Caco-2 (cell line): ENCODE data around the gene TFR2. TPM values are rescaled to one million over a fixed set of nuclear protein-coding genes. Genes with fewer than 3 reads are reported as not detected.

ENCODE experiments used
- BruUV-seq: library from RNA; stranded (reverse); fragments of 400-500 nt; replicated peaks from 2 replicates; lab custom pipeline; 2021; lab: Mats Ljungman, UMichigan
- CTCF ChIA-PET: fragments of 300-600 bp; sonication (Branson Sonifier 250); formaldehyde crosslinking; loops from one replicate; lab custom pipeline; 2022; ENCODE audit warnings: antibody characterized with exemption; lab: Charles Lee
- POLR2A ChIA-PET: fragments of 300-600 bp; sonication (Branson Sonifier 250); formaldehyde crosslinking; loops from one replicate; lab custom pipeline; 2022; ENCODE audit warnings: antibody characterized with exemption; lab: Charles Lee
- DNase-seq, 2 experiments: peaks; one replicate each; pipeline versions ENCODE4 v3.0.0 to v3.0.0-alpha.2; 2020 to 2022
- H3K27me3 ChIP-seq: replicated peaks from 2 replicates; pipeline ENCODE4 v1.6.0; 2011; ENCODE audit warnings: low read length; ENCODE audit not compliant: control insufficient read depth, insufficient read depth
- H3K36me3 ChIP-seq: 2 replicates; pipeline ENCODE4 v1.5.1; 2011; ENCODE audit warnings: low read length; ENCODE audit not compliant: control insufficient read depth, insufficient read depth
- H3K4me1 ChIP-seq: fragments of 250-450 bp; sonication (Bioruptor Pico); 2 replicates; pipeline ENCODE4 v1.5.1; 2020; ENCODE audit warnings: mild to moderate bottlenecking
- H3K4me3 ChIP-seq: 2 replicates; pipeline ENCODE4 v1.5.1; 2011; ENCODE audit warnings: low read depth, mild to moderate bottlenecking, control low read depth, low read length
- H3K9me3 ChIP-seq: fragments of 250-450 bp; sonication (Bioruptor Pico); 2 replicates; pipeline ENCODE4 v1.5.1; 2020; ENCODE audit warnings: mild to moderate bottlenecking, moderate library complexity
- H3K27ac Mint-ChIP-seq: one replicate; pipeline ENCODE4 v1.8.0; 2022; ENCODE audit warnings: mixed read lengths; ENCODE audit not compliant: unreplicated experiment
- H3K27me3 Mint-ChIP-seq: one replicate; pipeline ENCODE4 v1.8.0; 2022; ENCODE audit warnings: mixed read lengths; ENCODE audit not compliant: insufficient read depth, unreplicated experiment
- H3K36me3 Mint-ChIP-seq: one replicate; pipeline ENCODE4 v1.8.0; 2022; ENCODE audit warnings: mild to moderate bottlenecking, mixed read lengths; ENCODE audit not compliant: insufficient read depth, unreplicated experiment
- H3K4me1 Mint-ChIP-seq: one replicate; pipeline ENCODE4 v1.8.0; 2022; ENCODE audit warnings: low read depth, mixed read lengths; ENCODE audit not compliant: unreplicated experiment
- H3K4me3 Mint-ChIP-seq: one replicate; pipeline ENCODE4 v1.8.0; 2022; ENCODE audit warnings: mild to moderate bottlenecking, moderate library complexity, mixed read lengths; ENCODE audit not compliant: unreplicated experiment
- H3K9me3 Mint-ChIP-seq: one replicate; pipeline ENCODE4 v1.8.0; 2022; ENCODE audit warnings: mixed read lengths; ENCODE audit not compliant: unreplicated experiment
- intact Hi-C: fragments of 100-400 bp; cut with micrococcal nuclease; formaldehyde crosslinking; loops from one replicate; pipeline ENCODE4 v1.10.0; 2022; ENCODE audit not compliant: unreplicated experiment
- total RNA-seq: library from RNA; stranded (reverse); gene quantifications from 2 replicates; pipeline ENCODE4 v1.2.3, GENCODE V29; 2022
- TF ChIP-seq, protein P1 (sequence below), 2 experiments: fragments of 200-600 bp in 1 of 2; IDR thresholded peaks; 1 replicate in 1 of 2; 2 replicates in 1 of 2; pipeline versions ENCODE4 v1.5.1 to v1.8.0; 2011 to 2022; ENCODE audit warnings: antibody characterized with exemption in 1 of 2, control low read depth in 1 of 2, inconsistent platforms in 1 of 2, low read depth in 1 of 2, low read length in 1 of 2, mild to moderate bottlenecking in 1 of 2, moderate library complexity in 1 of 2; ENCODE audit not compliant: insufficient read depth in 1 of 2, severe bottlenecking in 1 of 2, unreplicated experiment in 1 of 2

TFR2 gene
- total RNA-seq, 1 experiment from 2014 or later, result 9.7 TPM

DNA sequence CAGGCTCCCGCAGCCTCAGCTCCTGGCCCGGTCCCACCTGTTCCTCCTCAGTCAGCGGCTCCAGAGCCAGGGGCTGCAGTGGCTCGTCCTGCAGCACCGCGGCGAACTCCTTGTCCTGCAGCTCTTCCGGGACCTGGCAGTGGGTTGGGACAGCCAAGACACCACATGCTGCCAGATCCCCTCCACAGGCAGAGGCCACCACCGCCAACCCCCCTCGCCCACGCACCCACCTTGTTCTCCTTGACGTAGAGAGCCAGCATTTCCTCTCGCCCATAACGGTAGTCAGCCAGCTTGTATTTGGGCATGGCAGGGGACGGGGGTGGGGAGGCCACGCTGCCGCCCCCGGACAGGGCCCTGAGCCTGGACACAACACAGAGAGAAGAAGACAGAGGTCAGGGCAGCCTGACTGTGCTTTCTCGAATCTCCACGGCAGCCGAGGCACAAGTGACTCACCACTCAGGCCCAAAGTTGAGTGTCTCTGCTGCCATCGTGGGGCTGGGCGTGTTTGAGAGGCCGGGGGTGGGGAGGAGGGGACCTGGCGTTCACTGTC lies 46.5 kb upstream of the TFR2 start:
- ChIA-PET CTCF (no interaction called here), POLR2A (no interaction called here)
- H3K36me3 Mint-ChIP-seq, result peaks cover 64% of the 10 kb centered on the region
- H3K9me3 ChIP-seq, result no peaks in the 10 kb centered on the region
- no TSS peak for BruUV-seq
- no peak overlapping the region for H3K4me3 ChIP-seq
- no peak overlapping the region for H3K27ac Mint-ChIP-seq
- H3K4me1 Mint-ChIP-seq, result peaks cover 13% of the 10 kb centered on the region
- no peaks in the 10 kb centered on the region for H3K27me3 ChIP-seq
- peaks cover 11% of the 10 kb centered on the region for H3K4me1 ChIP-seq
- peaks cover 5% of the 10 kb centered on the region for H3K36me3 ChIP-seq
- no peak overlapping the region for H3K4me3 Mint-ChIP-seq
- TF ChIP-seq, protein P1, sequence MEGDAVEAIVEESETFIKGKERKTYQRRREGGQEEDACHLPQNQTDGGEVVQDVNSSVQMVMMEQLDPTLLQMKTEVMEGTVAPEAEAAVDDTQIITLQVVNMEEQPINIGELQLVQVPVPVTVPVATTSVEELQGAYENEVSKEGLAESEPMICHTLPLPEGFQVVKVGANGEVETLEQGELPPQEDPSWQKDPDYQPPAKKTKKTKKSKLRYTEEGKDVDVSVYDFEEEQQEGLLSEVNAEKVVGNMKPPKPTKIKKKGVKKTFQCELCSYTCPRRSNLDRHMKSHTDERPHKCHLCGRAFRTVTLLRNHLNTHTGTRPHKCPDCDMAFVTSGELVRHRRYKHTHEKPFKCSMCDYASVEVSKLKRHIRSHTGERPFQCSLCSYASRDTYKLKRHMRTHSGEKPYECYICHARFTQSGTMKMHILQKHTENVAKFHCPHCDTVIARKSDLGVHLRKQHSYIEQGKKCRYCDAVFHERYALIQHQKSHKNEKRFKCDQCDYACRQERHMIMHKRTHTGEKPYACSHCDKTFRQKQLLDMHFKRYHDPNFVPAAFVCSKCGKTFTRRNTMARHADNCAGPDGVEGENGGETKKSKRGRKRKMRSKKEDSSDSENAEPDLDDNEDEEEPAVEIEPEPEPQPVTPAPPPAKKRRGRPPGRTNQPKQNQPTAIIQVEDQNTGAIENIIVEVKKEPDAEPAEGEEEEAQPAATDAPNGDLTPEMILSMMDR (IDR thresholded peaks at IDR 0.05; ENCODE audit: insufficient read depth in 1 of 2, low read depth in 1 of 2, low read length in 1 of 2, severe bottlenecking in 1 of 2, unreplicated experiment in 1 of 2), result no peak
- H3K27me3 Mint-ChIP-seq, result no peaks in the 10 kb centered on the region
- intact Hi-C loops, result no loop called here
- no peak for DNase-seq
- no peaks in the 10 kb centered on the region for H3K9me3 Mint-ChIP-seq

DNA sequence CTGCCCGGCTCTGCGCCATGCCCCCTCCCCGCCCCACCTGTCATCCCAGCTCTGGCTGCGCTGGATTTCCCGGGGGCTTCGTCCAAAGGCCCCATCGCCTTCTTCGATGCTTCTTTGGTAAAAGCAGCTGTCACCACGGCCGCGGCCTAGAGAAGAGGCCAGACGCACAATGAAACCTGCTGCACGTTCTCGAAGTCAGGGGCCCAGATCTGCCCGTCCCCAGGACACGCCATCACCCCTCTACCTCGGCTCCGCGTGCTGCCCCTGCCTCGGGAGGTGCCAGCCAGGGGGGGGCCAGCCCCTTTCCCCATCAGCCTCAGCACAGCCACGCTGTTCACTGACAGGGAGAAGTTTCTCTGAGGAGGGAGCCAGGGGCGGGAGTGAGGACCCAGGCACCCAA lies 45.9 kb upstream of the TFR2 start:
- Histone ChIP-seq H3K27me3 (no peaks in the 10 kb centered on the region), H3K4me1 (peaks cover 6% of the 10 kb centered on the region), H3K36me3 (peaks cover 5% of the 10 kb centered on the region), H3K9me3 (no peaks in the 10 kb centered on the region), H3K4me3 (no peak overlapping the region)
- Mint-ChIP-seq H3K27me3 (no peaks in the 10 kb centered on the region), H3K36me3 (peaks cover 66% of the 10 kb centered on the region), H3K4me3 (no peak overlapping the region), H3K4me1 (peaks cover 8% of the 10 kb centered on the region), H3K27ac (no peak overlapping the region), H3K9me3 (no peaks in the 10 kb centered on the region)
- TF ChIP-seq, protein P1 (IDR thresholded peaks at IDR 0.05; ENCODE audit: insufficient read depth in 1 of 2, low read depth in 1 of 2, low read length in 1 of 2, severe bottlenecking in 1 of 2, unreplicated experiment in 1 of 2), result no peak
- BruUV-seq, result no TSS peak
- ChIA-PET POLR2A (no interaction called here), CTCF (no interaction called here)
- intact Hi-C loops, result no loop called here
- no peak for DNase-seq

DNA sequence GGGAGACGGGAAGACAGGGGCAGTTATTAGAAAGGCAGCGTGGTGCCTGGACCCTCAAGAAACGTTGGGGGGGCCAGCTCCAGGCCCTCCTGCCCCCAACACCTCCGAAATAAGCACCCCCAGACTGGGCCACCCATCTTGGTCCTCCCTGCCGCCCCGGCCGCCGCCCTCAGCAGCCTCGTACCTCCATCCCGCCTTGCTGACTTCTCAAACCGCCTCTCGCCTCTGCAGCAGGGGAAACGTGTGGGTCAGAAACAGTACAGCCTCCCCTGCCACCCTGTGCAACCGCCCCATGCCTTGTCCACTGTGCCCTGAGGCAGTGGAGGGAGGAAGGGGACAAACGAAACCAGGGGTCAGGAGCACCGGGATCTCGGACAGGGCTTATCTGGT lies 45.5 kb upstream of the TFR2 start:
- no peak overlapping the region for H3K27ac Mint-ChIP-seq
- TF ChIP-seq, protein P1 (IDR thresholded peaks at IDR 0.05; ENCODE audit: insufficient read depth in 1 of 2, low read depth in 1 of 2, low read length in 1 of 2, severe bottlenecking in 1 of 2, unreplicated experiment in 1 of 2), result no peak
- no peaks in the 10 kb centered on the region for H3K9me3 Mint-ChIP-seq
- intact Hi-C loops, result no loop called here
- peaks cover 5% of the 10 kb centered on the region for H3K36me3 ChIP-seq
- ChIA-PET POLR2A (no interaction called here), CTCF (no interaction called here)
- BruUV-seq, result no TSS peak
- H3K9me3 ChIP-seq, result no peaks in the 10 kb centered on the region
- H3K4me1 Mint-ChIP-seq, result peaks cover 3% of the 10 kb centered on the region
- H3K27me3 Mint-ChIP-seq, result no peaks in the 10 kb centered on the region
- peaks cover 1% of the 10 kb centered on the region for H3K4me1 ChIP-seq
- H3K27me3 ChIP-seq, result no peaks in the 10 kb centered on the region
- H3K36me3 Mint-ChIP-seq, result peaks cover 67% of the 10 kb centered on the region
- no peak overlapping the region for H3K4me3 Mint-ChIP-seq
- DNase-seq, result no peak
- no peak overlapping the region for H3K4me3 ChIP-seq
